Hematopoietic multipotent progenitor cell (in vitro differentiated cells): ENCODE results near the gene PRR35. TPM values are rescaled to one million over a fixed set of nuclear protein-coding genes. Genes with fewer than 3 reads are reported as not detected.

Source experiments
- DNase-seq, 3 donors: peaks; one replicate each; pipeline ENCODE4 v3.0.0-alpha.2; 2011 to 2015; ENCODE audit warnings: low read depth in 2 of 3, low spot score in 2 of 3
- total RNA-seq: library from RNA; depleted of rRNA; stranded (reverse); fragments of >200 nt; gene quantifications from one replicate; pipeline ENCODE4 v1.2.3, GENCODE V29; 2012

The PRR35 gene
- total RNA-seq, 1 donor, result under 0.01 TPM

DNA sequence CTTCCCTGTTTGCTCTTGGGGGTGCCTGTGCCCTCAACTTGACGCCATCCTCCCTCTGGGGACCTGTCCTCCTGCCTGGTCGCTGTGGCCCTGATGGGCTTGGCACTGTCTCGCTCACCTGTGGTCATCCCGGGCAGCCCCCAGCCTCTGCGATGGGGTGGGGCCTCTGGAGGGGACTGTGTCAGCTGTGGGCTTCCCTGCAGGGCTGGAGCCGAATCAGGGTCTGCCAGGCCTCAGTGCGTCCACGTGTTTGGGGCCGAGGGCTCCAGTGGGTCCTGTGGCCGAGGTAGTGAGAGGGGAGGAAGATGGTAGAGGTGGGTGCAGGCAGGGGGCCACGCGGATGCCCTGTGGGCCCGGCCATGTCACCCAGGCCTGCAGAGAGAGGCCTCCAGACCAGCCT lies 17.6 kb downstream of the PRR35 start:
- DNase-seq, result no peak

DNA sequence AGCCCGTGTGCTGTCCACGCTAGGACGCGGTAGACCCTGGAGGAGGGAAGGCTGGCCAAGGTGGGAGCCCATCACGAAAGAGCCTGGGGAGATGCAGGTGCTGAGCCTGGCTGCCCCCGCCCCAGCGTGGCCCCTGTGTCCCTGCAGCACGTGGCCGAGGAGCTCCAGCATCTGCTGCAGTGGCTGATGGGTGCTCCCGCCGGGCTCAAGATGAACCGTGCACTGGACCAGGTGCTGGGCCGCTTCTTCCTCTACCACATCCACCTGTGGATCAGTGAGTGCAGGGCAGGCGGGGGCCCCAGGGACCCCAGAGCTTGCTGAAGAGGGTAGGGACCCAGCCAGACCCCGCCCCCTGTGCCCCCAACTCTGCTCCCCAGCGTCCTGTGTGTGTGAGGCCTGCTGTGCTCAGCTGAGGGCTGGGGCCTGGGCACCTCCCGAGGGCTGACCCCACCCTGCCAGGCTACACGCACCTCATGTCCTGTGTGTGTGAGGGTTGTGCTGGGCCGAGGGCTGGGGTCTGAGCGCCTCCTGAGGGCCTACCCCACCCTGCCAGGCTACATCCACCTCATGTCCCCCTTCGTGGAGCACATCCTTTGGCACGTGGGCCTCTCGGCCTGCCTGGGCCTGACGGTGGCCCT lies 18.2 kb downstream of the PRR35 start:
- DNase-seq, result no peak

DNA sequence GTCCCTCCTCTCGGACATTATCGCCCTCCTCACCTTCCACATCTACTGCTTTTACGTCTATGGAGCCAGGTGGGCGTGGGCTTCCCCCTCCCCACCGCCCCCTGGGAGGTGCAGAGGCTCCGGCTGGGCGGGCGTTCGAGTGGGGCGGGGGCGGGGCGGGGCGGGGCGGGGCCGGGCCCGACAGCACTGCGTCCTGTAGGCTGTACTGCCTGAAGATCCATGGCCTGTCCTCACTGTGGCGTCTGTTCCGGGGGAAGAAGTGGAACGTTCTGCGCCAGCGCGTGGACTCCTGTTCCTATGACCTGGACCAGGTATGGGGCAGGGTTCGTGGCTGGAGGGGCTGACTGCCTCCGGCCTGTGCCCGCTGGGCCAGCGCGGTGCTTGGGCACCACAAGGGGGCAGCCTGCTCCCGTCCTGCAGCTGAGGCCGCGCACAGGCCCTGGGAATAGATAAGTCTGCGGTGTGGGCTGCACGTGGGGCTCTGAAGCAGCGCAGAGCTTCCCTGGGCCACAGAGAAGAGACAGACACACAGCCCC lies 18.7 kb downstream of the PRR35 start:
- DNase-seq, result peak in 2 of 3 donors; percentile 88 to 91

DNA sequence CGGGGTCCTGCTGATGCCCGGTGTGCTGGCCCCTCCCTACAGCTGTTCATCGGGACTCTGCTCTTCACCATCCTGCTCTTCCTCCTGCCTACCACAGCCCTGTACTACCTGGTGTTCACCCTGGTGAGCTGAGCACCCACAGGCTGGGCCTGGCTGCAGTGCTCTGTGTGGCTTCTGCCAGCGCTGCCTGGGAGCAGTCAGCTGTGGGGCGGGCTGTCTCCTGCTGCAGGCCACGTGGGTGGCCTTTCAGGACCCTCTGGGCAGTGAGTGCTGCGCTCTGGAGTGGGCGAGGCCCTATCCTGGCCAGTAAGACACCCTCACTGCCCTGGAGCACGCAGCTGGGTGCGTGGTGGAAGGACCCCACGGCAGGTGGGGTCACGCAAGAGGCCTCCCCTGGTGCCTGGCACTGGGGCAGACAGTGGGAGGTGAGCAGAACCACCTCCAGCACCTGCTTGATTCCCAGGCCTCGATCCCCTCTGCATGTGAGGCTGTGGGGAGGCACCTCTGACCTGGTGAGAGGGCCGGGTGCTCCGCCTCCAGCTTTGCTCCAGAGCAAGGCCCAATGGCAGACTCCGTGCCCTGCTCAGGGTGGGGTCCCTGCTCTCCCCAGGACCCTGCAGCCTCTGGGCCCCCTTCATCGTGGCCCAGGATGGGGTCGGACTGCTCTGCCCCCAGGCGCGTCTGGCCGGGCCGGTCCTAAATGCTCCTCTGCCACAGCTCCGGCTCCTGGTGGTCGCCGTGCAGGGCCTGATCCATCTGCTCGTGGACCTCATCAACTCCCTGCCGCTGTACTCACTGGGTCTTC lies 20.1 kb downstream of the PRR35 start:
- no peak for DNase-seq

DNA sequence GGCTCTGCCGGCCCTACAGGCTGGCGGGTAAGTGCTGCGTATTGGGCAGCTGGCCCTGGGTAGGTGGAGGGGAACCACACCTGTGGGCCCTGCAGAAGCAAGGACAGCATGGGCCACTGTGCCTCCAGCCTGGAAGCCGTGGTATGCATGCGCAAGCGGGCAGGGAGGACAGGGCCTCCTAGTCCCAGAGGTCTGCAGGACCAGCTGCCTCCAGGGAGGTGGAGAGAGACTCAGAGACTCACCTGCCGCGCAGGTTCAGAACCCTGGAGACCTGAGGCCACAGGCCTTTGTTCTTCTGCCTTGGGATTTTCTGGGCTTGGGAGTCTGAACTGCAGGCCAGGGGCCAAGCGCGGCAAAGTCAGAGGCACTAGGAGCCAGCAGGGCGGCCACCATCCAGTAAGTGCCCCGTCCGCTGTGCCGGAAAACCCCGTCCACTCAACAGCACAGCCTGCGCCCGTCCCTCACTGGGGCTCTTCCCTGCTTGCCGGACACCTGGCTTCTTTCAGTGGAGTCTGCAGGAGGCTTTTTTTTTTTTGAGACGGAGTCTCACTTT lies 20.8 kb downstream of the PRR35 start:
- DNase-seq, result no peak

DNA sequence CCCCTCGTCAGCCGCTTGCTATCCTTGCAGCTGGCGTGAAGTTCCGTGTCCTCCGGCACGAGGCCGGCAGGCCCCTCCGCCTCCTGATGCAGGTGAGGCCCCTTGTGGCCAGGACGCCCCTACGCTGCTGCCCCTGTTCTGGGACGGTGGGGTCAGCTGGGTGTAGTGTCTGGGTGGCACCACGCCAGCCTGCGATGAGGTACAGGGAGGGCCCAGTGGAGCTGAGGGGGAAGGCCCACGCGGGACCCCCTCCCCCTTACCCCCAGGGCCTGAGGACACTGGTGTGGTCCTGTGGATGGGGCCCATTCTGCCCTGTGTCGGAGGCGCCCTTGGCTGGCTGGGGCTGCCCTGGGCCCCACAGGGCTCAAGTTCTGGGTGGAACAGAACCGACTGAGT lies 22.0 kb downstream of the PRR35 start:
- DNase-seq, result no peak

DNA sequence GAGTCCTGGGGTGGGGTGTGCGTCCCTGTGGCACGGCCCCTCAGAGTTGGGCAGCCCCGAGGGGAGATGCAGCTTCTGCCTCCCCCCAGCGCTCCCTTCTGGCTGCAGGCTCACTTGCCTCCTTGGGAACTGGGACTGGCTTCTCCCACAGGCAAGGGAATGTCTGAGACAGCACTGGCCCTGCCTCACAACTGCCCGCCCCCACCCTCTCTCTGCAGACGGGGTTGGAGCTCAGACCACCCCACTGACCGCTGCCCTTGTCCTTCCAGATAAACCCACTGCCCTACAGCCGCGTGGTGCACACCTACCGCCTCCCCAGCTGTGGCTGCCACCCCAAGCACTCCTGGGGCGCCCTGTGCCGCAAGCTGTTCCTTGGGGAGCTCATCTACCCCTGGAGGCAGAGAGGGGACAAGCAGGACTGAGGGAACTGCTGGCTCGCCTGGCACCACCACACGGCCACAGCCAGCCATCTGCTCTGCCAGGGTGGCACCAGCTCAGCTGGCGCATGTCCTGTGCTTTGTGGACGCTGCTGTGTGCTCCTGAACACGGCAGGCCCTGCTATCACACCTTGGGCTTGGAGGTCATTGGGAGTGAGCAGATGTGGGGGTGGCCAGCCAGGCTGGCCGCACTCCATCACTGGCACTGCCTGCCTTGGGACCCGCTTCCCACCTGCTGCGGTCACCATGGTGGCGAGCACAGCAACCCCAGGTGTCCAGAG lies 22.6 kb downstream of the PRR35 start:
- DNase-seq, result no peak

DNA sequence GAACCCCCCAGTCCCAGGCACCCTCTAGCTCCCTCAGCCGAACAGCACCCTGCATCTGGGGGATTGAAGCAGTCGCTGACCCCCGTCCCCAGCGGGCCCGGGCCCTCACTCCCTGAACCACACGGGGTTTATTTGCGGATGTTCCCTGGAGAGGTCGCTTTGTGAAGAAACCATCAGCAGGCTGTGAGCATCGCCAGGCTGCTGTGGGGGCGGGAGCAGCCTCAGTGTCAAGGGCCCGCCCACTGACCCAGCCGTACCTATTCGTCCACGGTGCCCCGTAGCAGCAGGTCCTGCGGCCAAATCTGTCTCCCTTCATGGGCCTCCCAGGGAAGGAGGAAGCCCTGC lies 23.2 kb downstream of the PRR35 start:
- no peak for DNase-seq

DNA sequence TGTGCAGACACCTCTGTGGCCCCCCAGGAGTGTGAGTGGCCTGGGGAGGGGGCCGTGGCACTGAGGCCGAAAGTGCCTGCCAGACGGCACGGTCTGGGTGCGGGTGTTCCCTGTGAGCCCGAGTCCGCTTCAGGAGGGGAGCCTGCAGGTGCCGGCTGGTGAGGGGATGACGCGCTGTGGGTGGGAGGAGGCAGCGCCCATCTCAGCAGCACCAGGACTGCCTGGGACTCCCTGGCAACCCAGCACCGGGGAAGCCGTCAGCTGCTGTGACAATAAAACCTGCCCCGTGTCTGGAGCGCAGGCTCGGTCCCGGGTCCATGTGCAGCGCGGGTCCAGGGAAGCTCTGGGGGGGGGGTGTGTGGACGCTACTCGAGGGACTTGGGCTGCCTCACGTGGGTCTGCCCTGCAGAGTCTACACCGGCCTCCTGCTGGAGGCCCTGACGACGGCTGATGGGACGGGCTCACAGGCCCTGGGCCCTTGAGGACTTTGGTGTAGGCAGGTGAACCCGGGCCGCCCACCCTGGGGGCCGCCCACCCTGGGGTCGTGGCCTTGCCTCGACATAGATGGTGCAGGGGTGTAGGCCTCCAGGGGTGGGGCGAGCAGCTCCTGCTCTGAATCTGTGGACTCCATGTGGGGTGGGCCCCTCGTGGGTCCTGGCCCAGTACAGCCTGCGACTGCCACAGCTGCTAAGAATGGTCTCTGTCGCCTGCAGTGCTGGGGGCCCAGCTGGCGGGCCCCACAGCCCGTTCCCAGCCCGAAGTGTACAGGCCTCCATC lies 23.8 kb downstream of the PRR35 start:
- DNase-seq, result no peak

DNA sequence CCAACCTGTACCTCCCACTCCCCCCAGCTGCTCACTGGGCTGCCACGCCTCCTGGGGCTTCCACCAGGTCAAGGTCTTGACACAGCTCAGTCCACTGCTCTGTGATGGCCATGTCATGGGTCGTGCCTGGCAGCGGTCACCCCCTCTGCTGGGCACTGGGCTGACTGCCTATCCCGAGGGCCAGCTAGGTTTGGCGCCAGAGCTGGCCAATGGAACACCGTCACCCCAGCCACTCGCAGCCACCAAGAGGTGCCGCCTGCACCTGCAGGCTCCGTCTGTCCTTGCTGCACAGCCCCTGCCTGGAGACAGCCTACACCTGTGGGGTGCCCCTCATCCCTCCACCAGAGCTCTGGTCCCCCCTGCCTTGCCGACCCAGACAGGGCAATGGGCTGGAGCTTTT lies 25.2 kb downstream of the PRR35 start:
- DNase-seq, result no peak

DNA sequence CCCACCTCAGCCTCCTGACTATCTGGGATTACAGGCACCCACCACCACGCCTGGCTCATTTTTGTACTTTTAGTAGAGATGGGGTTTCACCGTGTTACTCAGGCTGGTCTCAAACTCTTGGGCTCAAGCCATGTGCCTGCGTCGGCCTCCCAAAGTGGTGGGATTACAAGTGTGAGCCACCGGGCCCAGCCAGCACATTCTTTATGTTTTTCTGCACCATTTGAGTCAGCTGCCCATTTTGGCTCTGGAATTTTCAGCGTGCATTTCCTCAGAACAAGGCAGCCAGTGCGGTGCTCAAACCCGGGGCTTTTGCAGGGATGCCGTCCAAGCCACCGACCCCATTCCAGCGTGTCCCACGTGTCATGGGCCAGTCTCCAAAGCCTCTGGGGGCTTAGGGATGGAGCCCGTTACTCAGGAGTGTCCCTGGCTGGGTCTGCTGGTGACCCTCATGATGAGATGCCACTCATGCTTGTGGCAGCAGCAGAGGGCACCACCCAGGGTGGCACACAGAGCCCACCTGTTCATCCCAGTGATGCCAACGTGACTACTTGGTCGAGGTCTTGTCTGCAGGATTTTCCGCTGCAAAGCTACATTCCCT lies 26.0 kb downstream of the PRR35 start:
- no peak for DNase-seq

DNA sequence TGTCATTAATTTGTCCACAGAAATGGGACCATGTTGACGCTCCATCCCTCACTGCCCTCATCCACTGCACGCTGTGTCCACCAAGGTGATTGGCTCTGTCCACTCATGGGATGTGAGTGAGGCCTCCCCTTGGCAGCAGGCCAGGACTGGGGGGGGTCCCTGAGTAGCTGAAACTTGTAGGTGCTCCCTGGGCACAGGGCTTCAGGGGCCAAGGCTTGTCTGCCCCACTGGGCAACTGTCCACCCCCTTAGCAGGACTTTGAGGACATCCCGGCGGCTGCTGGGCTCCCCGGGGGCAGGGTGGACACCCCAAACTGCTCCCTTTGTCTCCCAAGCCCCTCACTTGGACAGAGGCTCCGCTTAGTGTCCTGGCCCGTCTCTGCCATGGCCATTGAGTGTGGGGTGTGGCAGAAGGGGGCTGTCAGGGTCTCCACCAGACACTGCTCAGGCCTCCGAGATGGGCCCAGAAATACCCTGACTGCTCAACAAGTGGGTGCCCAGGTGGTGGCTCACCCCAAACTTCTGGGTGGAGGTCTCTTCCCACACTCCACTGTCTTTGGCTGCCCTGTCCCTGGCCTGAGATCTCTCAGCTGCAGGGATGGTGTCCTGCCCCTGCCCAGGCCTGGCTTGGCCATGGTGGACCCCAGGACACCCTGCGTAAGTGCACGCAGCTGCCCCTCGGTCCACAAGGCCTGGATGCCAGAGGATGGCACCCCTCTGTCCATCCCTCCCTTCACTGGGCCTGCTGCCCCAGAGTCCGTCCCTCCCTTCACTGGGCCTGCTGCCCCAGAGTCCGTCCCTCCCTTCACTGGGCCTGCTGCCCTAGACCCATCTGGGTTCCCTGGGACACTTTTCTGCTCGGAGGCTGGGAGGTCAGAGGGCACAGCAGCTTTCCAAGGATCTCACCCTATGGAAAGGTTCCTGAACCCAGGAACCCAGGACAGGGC lies 26.7 kb downstream of the PRR35 start:
- no peak for DNase-seq

DNA sequence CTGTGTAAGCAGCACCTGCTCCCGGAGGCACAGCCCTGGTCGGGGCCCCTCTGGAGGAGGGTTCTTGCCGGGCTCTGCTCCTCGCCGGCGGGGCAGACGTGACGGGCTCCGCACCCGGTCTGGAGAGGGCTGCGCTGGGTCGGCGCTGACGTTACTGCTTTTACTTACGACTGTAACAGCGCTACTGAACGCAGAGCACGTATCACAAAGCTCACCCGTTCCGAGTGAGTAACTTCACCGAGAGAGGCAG lies 28.4 kb downstream of the PRR35 start:
- DNase-seq, result peak in 2 of 3 donors; percentile 56 to 69

DNA sequence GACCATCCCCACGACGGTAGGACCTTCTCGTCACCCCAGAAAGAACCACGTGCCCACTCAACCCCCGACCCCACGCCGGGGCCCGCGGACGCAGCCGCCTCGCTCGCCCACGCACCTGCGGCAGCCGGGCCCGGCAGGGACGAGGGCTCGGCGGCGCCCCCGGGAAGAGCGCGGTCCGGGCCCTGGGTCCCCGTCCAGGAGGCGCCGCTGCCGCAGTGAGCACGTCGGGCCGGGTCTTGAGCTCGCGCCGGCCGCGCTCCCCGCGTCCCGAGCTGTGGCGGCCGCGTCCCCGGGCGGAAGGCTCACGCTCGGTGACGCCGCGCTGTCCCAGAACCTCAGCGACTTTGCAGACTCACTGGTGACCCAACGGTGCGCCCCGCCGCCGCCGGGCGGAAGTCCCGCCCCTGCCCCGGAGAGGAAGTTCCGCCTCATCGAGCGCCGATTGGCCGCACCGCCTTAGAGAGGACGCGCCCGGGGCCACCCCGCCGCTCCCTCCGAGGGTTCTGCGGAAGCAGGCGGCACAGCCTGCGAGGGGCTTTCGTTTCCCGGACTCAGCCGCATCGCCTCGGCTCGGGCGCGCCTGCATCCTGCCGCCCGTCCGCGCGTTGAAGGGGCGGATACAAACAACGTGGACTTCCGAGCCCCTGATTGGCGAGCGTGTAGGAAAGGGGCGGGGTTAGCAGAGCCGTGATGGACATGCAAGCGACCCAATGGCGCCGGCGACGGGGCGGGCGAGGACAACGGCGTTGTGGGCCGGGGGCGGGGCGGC lies 28.9 kb downstream of the PRR35 start:
- DNase-seq, result peak; percentile 96 to 97 (median 97)

DNA sequence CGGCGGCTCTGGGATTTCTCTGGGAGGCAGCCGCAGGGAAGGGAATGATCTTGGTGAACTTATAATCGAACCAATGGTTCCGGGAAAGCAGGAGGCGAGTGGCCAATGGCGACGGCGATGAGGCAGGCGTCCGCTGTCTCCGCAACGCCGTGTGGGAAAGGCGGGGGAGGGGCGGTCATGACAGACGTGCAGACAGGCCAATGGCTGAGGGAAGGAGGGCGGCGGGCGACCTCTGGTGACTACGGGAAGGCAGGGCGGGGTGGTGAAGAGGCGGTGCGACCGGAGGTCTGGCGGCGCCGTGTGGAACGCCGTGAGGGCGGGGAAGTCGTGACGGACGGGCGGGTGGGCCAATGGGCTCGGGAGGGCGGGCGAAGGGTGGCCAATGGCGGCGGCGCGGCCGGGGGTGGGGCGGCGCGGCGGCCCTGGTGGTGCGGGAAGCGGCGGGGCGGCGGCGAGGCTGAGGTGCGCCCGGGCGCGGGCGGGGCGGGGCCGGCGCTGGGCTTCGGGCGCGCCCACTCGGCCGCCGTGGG lies 29.5 kb downstream of the PRR35 start, which contains the start of gene RAB40C:
RAB40C (plus strand) TSS at position 409 of the 530 bp plus-strand sequence. CDS start 226 bp downstream, outside the sequence.
- peak; percentile 98 to 100 (median 99) for DNase-seq

DNA sequence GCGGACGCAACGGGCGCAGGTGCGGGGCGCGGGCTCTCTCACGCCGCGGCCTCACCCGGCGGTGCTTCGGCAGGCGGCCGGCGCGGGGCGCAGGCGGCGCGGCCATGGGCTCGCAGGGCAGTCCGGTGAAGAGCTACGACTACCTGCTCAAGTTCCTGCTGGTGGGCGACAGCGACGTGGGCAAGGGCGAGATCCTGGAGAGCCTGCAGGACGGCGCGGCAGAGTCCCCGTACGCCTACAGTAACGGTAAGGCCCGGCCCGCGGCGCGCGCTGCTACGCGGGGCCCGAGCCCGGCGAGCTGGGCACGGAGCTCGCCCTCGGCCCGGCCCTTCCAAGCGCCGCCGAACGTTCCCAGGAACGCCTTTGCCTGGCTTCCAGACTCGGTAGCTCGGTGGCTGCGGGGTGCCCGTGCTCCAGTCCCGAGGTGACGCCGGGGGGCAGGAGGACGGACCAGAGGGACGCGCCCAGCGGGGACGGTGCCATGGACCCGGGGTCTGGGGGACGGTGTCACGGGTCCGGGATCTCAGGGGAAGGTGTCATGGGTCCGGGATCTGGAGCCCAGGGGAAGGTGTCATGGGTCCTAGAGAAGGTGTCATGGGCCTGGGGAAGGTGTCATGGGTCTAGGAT lies 30.1 kb downstream of the PRR35 start:
- DNase-seq, result no peak

DNA sequence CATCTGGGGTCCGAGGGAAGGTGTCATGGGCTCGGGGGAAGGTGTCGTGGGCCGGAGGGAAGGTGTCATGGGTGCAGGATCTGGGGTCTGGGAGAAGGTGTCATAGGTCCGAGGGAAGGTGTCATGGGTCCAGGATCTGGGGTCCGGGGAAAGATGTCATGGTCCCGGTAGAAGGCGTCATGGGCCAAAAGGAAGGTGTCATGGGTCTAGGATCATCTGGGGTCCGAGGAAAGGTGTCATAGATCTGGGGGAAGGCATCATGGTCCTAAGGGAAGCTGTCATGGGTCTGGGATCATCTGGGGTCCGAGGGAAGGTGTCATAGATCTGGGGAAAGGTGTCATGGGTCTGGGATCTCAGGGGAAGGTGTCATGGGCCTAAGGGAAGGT lies 30.6 kb downstream of the PRR35 start:
- no peak for DNase-seq

DNA sequence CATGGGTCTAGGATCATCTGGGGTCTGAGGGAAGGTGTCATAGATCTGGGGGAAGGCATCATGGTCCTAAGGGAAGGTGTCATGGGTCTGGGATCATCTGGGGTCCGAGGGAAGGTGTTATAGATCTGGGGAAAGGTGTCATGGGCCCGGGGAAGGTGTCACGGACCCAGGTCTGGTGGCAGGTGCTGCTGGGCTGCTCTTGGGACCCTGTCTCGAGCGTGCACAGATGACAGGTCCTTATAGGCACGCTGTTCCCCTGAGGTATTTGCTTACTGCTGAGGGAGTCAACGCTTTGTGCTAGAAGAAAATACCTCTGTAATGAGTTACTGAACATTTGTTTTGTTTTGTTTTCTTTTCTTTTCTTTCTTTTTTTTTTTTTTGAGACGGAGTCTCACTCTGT lies 31.0 kb downstream of the PRR35 start:
- no peak for DNase-seq
